Measurements from ENCODE around the gene KLHL29. TPM values are rescaled to one million over a fixed set of nuclear protein-coding genes. Genes with fewer than 3 reads are reported as not detected.

KLHL29 gene
- total RNA-seq, 3 donors from 2014 or later (not counting 1 experiment from before 2014, with no cell fraction given) = 0.24 to 0.43 (median 0.33) TPM

GRCh38 chr2:23373666-23374065 is 11.3 kb upstream of the KLHL29 start:
- WGBS (ENCODE audit: insufficient coverage) = 82% methylated on average over 8 of the region's 8 CpGs
- H3K27ac ChIP-seq (ENCODE audit: low read length) = no peak overlapping the region
- Mint-ChIP-seq H3K36me3 (no peaks in the 10 kb centered on the region), H3K27ac (no peak overlapping the region), H3K9me3 (no peaks in the 10 kb centered on the region), H3K4me3 (no peak overlapping the region), H3K27me3 (ENCODE audit: low read depth in 2 of 2) (peaks cover 15 to 34% of the 10 kb centered on the region in 2 donors), H3K4me1 (peaks cover 0 to 9% of the 10 kb centered on the region in 2 donors)
- DNase-seq = no peak
- no peak for ATAC-seq
- no peak for TF ChIP-seq CTCF (IDR thresholded peaks at IDR 0.05)
- H3K4me3 ChIP-seq (ENCODE audit: low read length) = no peak overlapping the region
- H3K9me3 ChIP-seq (ENCODE audit: control insufficient read depth, insufficient read depth, low read length) = no peaks in the 10 kb centered on the region
- H3K36me3 ChIP-seq (ENCODE audit: control insufficient read depth, insufficient read depth, low read length) = no peaks in the 10 kb centered on the region
- intact Hi-C loops (cut with micrococcal nuclease) = no loop called here
- peaks cover 7% of the 10 kb centered on the region for H3K4me1 ChIP-seq (ENCODE audit: control insufficient read depth, insufficient read depth, low read length)
- no peaks in the 10 kb centered on the region for H3K27me3 ChIP-seq (ENCODE audit: control insufficient read depth, insufficient read depth, low read length)

GRCh38 chr2:23375448-23375847 is 9.5 kb upstream of the KLHL29 start:
- no peak overlapping the region for H3K27ac ChIP-seq (ENCODE audit: low read length)
- no peak overlapping the region for H3K4me3 ChIP-seq (ENCODE audit: low read length)
- H3K27ac Mint-ChIP-seq = no peak overlapping the region
- H3K4me1 ChIP-seq (ENCODE audit: control insufficient read depth, insufficient read depth, low read length) = peaks cover 13% of the 10 kb centered on the region
- peaks cover 3 to 14% of the 10 kb centered on the region in 2 donors for H3K4me1 Mint-ChIP-seq
- peaks cover 1% of the 10 kb centered on the region for H3K27me3 ChIP-seq (ENCODE audit: control insufficient read depth, insufficient read depth, low read length)
- no peak for TF ChIP-seq CTCF (IDR thresholded peaks at IDR 0.05)
- intact Hi-C loops (cut with micrococcal nuclease) = no loop called here
- WGBS (ENCODE audit: insufficient coverage) = 71% methylated on average over 3 of the region's 3 CpGs
- peaks cover 18 to 34% of the 10 kb centered on the region in 2 donors for H3K27me3 Mint-ChIP-seq (ENCODE audit: low read depth in 2 of 2)
- H3K36me3 Mint-ChIP-seq = no peaks in the 10 kb centered on the region
- DNase-seq = peak in 1 of 2 donors; percentile 31
- ATAC-seq = peak in 1 of 3 donors; percentile 26
- no peaks in the 10 kb centered on the region for H3K9me3 ChIP-seq (ENCODE audit: control insufficient read depth, insufficient read depth, low read length)
- H3K36me3 ChIP-seq (ENCODE audit: control insufficient read depth, insufficient read depth, low read length) = no peaks in the 10 kb centered on the region
- no peaks in the 10 kb centered on the region for H3K9me3 Mint-ChIP-seq
- no peak overlapping the region for H3K4me3 Mint-ChIP-seq

GRCh38 chr2:23376075-23376474 is 8.9 kb upstream of the KLHL29 start:
- 48% methylated on average over 5 of the region's 5 CpGs for WGBS (ENCODE audit: insufficient coverage)
- peaks cover 10 to 20% of the 10 kb centered on the region in 2 donors for H3K4me1 Mint-ChIP-seq

More at GRCh38 chr2:23376075-23376474, 8.9 kb upstream of the KLHL29 start:
- DNase-seq = no peak
- peaks cover 18 to 34% of the 10 kb centered on the region in 2 donors for H3K27me3 Mint-ChIP-seq (ENCODE audit: low read depth in 2 of 2)
- no peak for ATAC-seq
- H3K36me3 Mint-ChIP-seq = no peaks in the 10 kb centered on the region
- no peak for TF ChIP-seq CTCF (IDR thresholded peaks at IDR 0.05)
- no peaks in the 10 kb centered on the region for H3K9me3 Mint-ChIP-seq
- peaks cover 2% of the 10 kb centered on the region for H3K27me3 ChIP-seq (ENCODE audit: control insufficient read depth, insufficient read depth, low read length)
- H3K4me3 Mint-ChIP-seq = no peak overlapping the region
- no peak overlapping the region for H3K27ac ChIP-seq (ENCODE audit: low read length)
- H3K4me3 ChIP-seq (ENCODE audit: low read length) = no peak overlapping the region
- H3K36me3 ChIP-seq (ENCODE audit: control insufficient read depth, insufficient read depth, low read length) = no peaks in the 10 kb centered on the region
- no peak overlapping the region for H3K27ac Mint-ChIP-seq
- H3K9me3 ChIP-seq (ENCODE audit: control insufficient read depth, insufficient read depth, low read length) = no peaks in the 10 kb centered on the region
- peaks cover 19% of the 10 kb centered on the region for H3K4me1 ChIP-seq (ENCODE audit: control insufficient read depth, insufficient read depth, low read length)
- intact Hi-C loops (cut with micrococcal nuclease) = no loop called here
